Measurements from ENCODE around the gene SLC6A13. TPM values are rescaled to one million over a fixed set of nuclear protein-coding genes. Genes with fewer than 3 reads are reported as not detected.

The SLC6A13 gene
- polyA plus RNA-seq, 1 donor (not counting 4 experiments of a cell fraction or from before 2014, with no cell fraction given): 0.33 TPM

- Histone ChIP-seq H3K4me1 (ENCODE audit: control insufficient read depth, extremely low read depth, insufficient read depth, low read length) (no peaks in the 10 kb centered on the region), H3K79me2 (ENCODE audit: control insufficient read depth, insufficient read depth, low read length) (no peaks in the 10 kb centered on the region), H3K9me3 (ENCODE audit: control insufficient read depth, low read depth, low read length) (no peaks in the 10 kb centered on the region), H4K20me1 (ENCODE audit: control insufficient read depth, extremely low read depth, insufficient read depth, low read length) (no peaks in the 10 kb centered on the region), H3K9me1 (ENCODE audit: control insufficient read depth, extremely low read depth, insufficient read depth, low read length) (no peaks in the 10 kb centered on the region), H3K27ac (ENCODE audit: control insufficient read depth, insufficient read depth, low read length) (no peak overlapping the region), H3K4me3 (ENCODE audit: control insufficient read depth in 2 of 3, extremely low read depth in 1 of 3, insufficient read depth in 2 of 3, low read depth in 1 of 3, low read length in 3 of 3) (no peak overlapping the region), H2AFZ (ENCODE audit: control insufficient read depth, low read length) (no peak overlapping the region), H3K9ac (ENCODE audit: control insufficient read depth, extremely low read depth, insufficient read depth, low read length) (no peak overlapping the region), H3K27me3 (ENCODE audit: control insufficient read depth, extremely low read depth, insufficient read depth, low read length) (no peaks in the 10 kb centered on the region), H3K36me3 (ENCODE audit: control insufficient read depth in 2 of 2, extremely low read depth in 1 of 2, insufficient read depth in 2 of 2, low read length in 2 of 2) (no peaks in the 10 kb centered on the region), H3K4me2 (ENCODE audit: control insufficient read depth, extremely low read depth, insufficient read depth, low read depth, low read length) (no peak overlapping the region)
- no peak for FAIRE-seq
- DNase-seq (ENCODE audit: low read depth, low spot score): no peak
- TF ChIP-seq, protein P1, sequence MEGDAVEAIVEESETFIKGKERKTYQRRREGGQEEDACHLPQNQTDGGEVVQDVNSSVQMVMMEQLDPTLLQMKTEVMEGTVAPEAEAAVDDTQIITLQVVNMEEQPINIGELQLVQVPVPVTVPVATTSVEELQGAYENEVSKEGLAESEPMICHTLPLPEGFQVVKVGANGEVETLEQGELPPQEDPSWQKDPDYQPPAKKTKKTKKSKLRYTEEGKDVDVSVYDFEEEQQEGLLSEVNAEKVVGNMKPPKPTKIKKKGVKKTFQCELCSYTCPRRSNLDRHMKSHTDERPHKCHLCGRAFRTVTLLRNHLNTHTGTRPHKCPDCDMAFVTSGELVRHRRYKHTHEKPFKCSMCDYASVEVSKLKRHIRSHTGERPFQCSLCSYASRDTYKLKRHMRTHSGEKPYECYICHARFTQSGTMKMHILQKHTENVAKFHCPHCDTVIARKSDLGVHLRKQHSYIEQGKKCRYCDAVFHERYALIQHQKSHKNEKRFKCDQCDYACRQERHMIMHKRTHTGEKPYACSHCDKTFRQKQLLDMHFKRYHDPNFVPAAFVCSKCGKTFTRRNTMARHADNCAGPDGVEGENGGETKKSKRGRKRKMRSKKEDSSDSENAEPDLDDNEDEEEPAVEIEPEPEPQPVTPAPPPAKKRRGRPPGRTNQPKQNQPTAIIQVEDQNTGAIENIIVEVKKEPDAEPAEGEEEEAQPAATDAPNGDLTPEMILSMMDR (optimal IDR thresholded peaks at IDR 0.05 in 1 of 3, IDR thresholded peaks at IDR 0.05 in 1 of 3, conservative IDR thresholded peaks at IDR 0.05 in 1 of 3; ENCODE audit: extremely low read depth in 1 of 3, insufficient read depth in 2 of 3, low read length in 3 of 3): no peak
- no peak for TF ChIP-seq EZH2 (IDR thresholded peaks at IDR 0.05; ENCODE audit: low read length)
- dilution Hi-C loops (cut with MboI; ENCODE audit: extremely low pct_ligation_motif_present, low sequenced_read_pairs): no loop called here
These were observed 22.1 kb downstream of the SLC6A13 start for GRCh38 chr12:240566-240965.

DNA sequence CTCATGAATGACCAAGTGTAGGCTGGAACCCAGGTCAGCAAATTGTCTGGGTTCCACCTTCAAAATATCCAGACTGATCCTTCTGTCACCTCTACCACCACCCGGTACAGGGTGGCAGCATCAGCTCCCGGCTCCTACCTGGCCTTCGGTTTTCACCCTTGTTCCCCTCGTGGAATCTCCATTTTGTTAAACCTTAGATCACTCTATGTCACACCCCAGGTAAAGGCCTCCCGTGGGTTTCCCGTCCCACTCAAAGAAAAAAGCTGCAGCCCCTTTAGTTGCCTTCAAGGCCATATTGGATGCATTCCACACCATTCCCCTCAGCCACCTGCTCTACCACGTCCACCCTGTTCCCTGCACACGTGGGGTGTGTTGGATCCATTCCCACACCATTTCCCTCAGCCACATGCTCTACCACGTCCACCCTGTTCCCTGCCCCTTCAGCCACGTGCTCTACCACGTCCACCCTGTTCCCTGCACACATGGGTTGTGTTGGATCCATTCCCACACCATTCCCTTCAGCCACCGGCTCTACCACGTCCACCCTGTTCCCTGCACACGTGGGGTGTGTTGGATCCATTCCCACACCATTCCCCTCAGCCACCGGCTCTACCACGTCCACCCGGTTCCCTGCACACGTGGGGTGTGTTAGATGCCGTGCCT, 23.8 kb downstream of the SLC6A13 start:
- H3K27me3 ChIP-seq (ENCODE audit: control insufficient read depth, extremely low read depth, insufficient read depth, low read length): no peaks in the 10 kb centered on the region
- dilution Hi-C loops (cut with MboI; ENCODE audit: extremely low pct_ligation_motif_present, low sequenced_read_pairs): no loop called here
- no peaks in the 10 kb centered on the region for H3K9me1 ChIP-seq (ENCODE audit: control insufficient read depth, extremely low read depth, insufficient read depth, low read length)
- H4K20me1 ChIP-seq (ENCODE audit: control insufficient read depth, extremely low read depth, insufficient read depth, low read length): no peaks in the 10 kb centered on the region
- no peaks in the 10 kb centered on the region for H3K36me3 ChIP-seq (ENCODE audit: control insufficient read depth in 2 of 2, extremely low read depth in 1 of 2, insufficient read depth in 2 of 2, low read length in 2 of 2)
- no peaks in the 10 kb centered on the region for H3K9me3 ChIP-seq (ENCODE audit: control insufficient read depth, low read depth, low read length)
- DNase-seq (ENCODE audit: low read depth, low spot score) (no peak), FAIRE-seq (no peak)
- no peak overlapping the region for H3K9ac ChIP-seq (ENCODE audit: control insufficient read depth, extremely low read depth, insufficient read depth, low read length)
- H3K79me2 ChIP-seq (ENCODE audit: control insufficient read depth, insufficient read depth, low read length): no peaks in the 10 kb centered on the region
- no peak overlapping the region for H3K4me3 ChIP-seq (ENCODE audit: control insufficient read depth in 2 of 3, extremely low read depth in 1 of 3, insufficient read depth in 2 of 3, low read depth in 1 of 3, low read length in 3 of 3)
- no peak overlapping the region for H2AFZ ChIP-seq (ENCODE audit: control insufficient read depth, low read length)
- TF ChIP-seq, protein P1 (optimal IDR thresholded peaks at IDR 0.05 in 1 of 3, IDR thresholded peaks at IDR 0.05 in 1 of 3, conservative IDR thresholded peaks at IDR 0.05 in 1 of 3; ENCODE audit: extremely low read depth in 1 of 3, insufficient read depth in 2 of 3, low read length in 3 of 3): no peak
- no peak for TF ChIP-seq EZH2 (IDR thresholded peaks at IDR 0.05; ENCODE audit: low read length)
- H3K27ac ChIP-seq (ENCODE audit: control insufficient read depth, insufficient read depth, low read length): no peak overlapping the region
- no peak overlapping the region for H3K4me2 ChIP-seq (ENCODE audit: control insufficient read depth, extremely low read depth, insufficient read depth, low read depth, low read length)
- no peaks in the 10 kb centered on the region for H3K4me1 ChIP-seq (ENCODE audit: control insufficient read depth, extremely low read depth, insufficient read depth, low read length)

All from keratinocyte (primary cell).